Adipocyte (in vitro differentiated cells): ENCODE data around the gene TMPRSS3.

ENCODE experiments used
- DNase-seq: peaks from one replicate; pipeline ENCODE4 v3.0.0-alpha.2; 2015; ENCODE audit warnings: low read depth
- H3K27me3 ChIP-seq: replicated peaks from 2 replicates; pipeline ENCODE4 v1.7.0; 2013; ENCODE audit warnings: mild to moderate bottlenecking, low read length, moderate library complexity; ENCODE audit not compliant: control insufficient read depth, insufficient read depth
- H3K36me3 ChIP-seq: 2 replicates; pipeline ENCODE4 v1.7.0; 2013; ENCODE audit warnings: low read length, mild to moderate bottlenecking, moderate library complexity; ENCODE audit not compliant: control insufficient read depth, insufficient read depth, severe bottlenecking
- H3K4me1 ChIP-seq: 2 replicates; pipeline ENCODE4 v1.7.0; 2013; ENCODE audit warnings: mild to moderate bottlenecking, low read length, moderate library complexity; ENCODE audit not compliant: control insufficient read depth, insufficient read depth
- H3K4me3 ChIP-seq: 2 replicates; pipeline ENCODE4 v1.7.0; 2013; ENCODE audit warnings: mild to moderate bottlenecking, low read length, moderate library complexity
- H3K9ac ChIP-seq: 2 replicates; pipeline ENCODE4 v1.7.0; 2013; ENCODE audit warnings: mild to moderate bottlenecking, low read length, moderate library complexity
- H3K9me3 ChIP-seq: 2 replicates; pipeline ENCODE4 v1.7.0; 2013; ENCODE audit warnings: mild to moderate bottlenecking, low read length, moderate library complexity; ENCODE audit not compliant: control insufficient read depth

Gene TMPRSS3

GRCh38 chr21:42337830-42338728 lies 57.8 kb downstream of the TMPRSS3 start:
- Histone ChIP-seq H3K27me3 (peaks cover 45% of the 10 kb centered on the region), H3K36me3 (no peaks in the 10 kb centered on the region), H3K9ac (no peak overlapping the region), H3K4me3 (no peak overlapping the region), H3K9me3 (no peaks in the 10 kb centered on the region), H3K4me1 (no peaks in the 10 kb centered on the region)
- peak; percentile 7 for DNase-seq

GRCh38 chr21:42337276-42337675 lies 58.6 kb downstream of the TMPRSS3 start:
- Histone ChIP-seq H3K4me3 (no peak overlapping the region), H3K27me3 (peaks cover 52% of the 10 kb centered on the region), H3K4me1 (no peaks in the 10 kb centered on the region), H3K9me3 (peaks cover 3% of the 10 kb centered on the region), H3K36me3 (no peaks in the 10 kb centered on the region), H3K9ac (no peak overlapping the region)
- no peak for DNase-seq

GRCh38 chr21:42336054-42336453 lies 59.8 kb downstream of the TMPRSS3 start:
- no peak overlapping the region for H3K4me3 ChIP-seq

GRCh38 chr21:42332557-42333317 lies 63.1 kb downstream of the TMPRSS3 start:
- H3K27me3 ChIP-seq: peaks cover 60% of the 10 kb centered on the region
- no peak for DNase-seq
- no peaks in the 10 kb centered on the region for H3K36me3 ChIP-seq

More at GRCh38 chr21:42336054-42336453, 59.8 kb downstream of the TMPRSS3 start:
- peaks cover 10% of the 10 kb centered on the region for H3K9me3 ChIP-seq
- H3K9ac ChIP-seq: no peak overlapping the region
- H3K36me3 ChIP-seq: no peaks in the 10 kb centered on the region
- peak; percentile 2 for DNase-seq
- no peaks in the 10 kb centered on the region for H3K4me1 ChIP-seq
- H3K27me3 ChIP-seq: peaks cover 63% of the 10 kb centered on the region

GRCh38 chr21:42331660-42332059 lies 64.2 kb downstream of the TMPRSS3 start:
- Histone ChIP-seq H3K9me3 (peaks cover 10% of the 10 kb centered on the region), H3K27me3 (peaks cover 53% of the 10 kb centered on the region), H3K4me1 (no peaks in the 10 kb centered on the region), H3K36me3 (no peaks in the 10 kb centered on the region), H3K9ac (no peak overlapping the region), H3K4me3 (no peak overlapping the region)
- DNase-seq: no peak

More at GRCh38 chr21:42332557-42333317, 63.1 kb downstream of the TMPRSS3 start:
- H3K9ac ChIP-seq: no peak overlapping the region
- H3K9me3 ChIP-seq: peaks cover 10% of the 10 kb centered on the region
- no peaks in the 10 kb centered on the region for H3K4me1 ChIP-seq
- no peak overlapping the region for H3K4me3 ChIP-seq

GRCh38 chr21:42330380-42331371 lies 65.2 kb downstream of the TMPRSS3 start:
- Histone ChIP-seq H3K27me3 (peaks cover 45% of the 10 kb centered on the region), H3K9me3 (peaks cover 11% of the 10 kb centered on the region), H3K4me1 (no peaks in the 10 kb centered on the region), H3K36me3 (no peaks in the 10 kb centered on the region), H3K9ac (no peak overlapping the region), H3K4me3 (no peak overlapping the region)
- no peak for DNase-seq

GRCh38 chr21:42324896-42325295 lies 71.0 kb downstream of the TMPRSS3 start:
- Histone ChIP-seq H3K4me3 (no peak overlapping the region), H3K9ac (no peak overlapping the region), H3K9me3 (peaks cover 6% of the 10 kb centered on the region), H3K4me1 (no peaks in the 10 kb centered on the region), H3K36me3 (no peaks in the 10 kb centered on the region), H3K27me3 (peaks cover 37% of the 10 kb centered on the region)
- DNase-seq: no peak
